ENCODE data around the gene KCMF1.

KCMF1 gene

GRCh38 chr2:84956334-84957297 is 14.3 kb upstream of the KCMF1 start:
- DNase-seq (ENCODE audit: low read depth in 2 of 2) = no peak

- DNase-seq (ENCODE audit: low read depth in 2 of 2) = no peak
These were observed 13.2 kb upstream of the KCMF1 start for GRCh38 chr2:84957771-84958134.

GRCh38 chr2:84958135-84959059 is 12.6 kb upstream of the KCMF1 start:
- DNase-seq (ENCODE audit: low read depth in 2 of 2) = no peak

GRCh38 chr2:84959095-84959565 is 11.8 kb upstream of the KCMF1 start:
- no peak for DNase-seq (ENCODE audit: low read depth in 2 of 2)

GRCh38 chr2:84959566-84960506 is 11.1 kb upstream of the KCMF1 start:
- no peak for DNase-seq (ENCODE audit: low read depth in 2 of 2)

- no peak for DNase-seq (ENCODE audit: low read depth in 2 of 2)
These were observed 8.0 kb upstream of the KCMF1 start for GRCh38 chr2:84962917-84963316.

- DNase-seq (ENCODE audit: low read depth in 2 of 2) = no peak
These were observed 7.7 kb upstream of the KCMF1 start for GRCh38 chr2:84963323-84963691.

GRCh38 chr2:84963692-84964405 is 7.1 kb upstream of the KCMF1 start:
- DNase-seq (ENCODE audit: low read depth in 2 of 2) = no peak

- no peak for DNase-seq (ENCODE audit: low read depth in 2 of 2)
These were observed 6.4 kb upstream of the KCMF1 start for GRCh38 chr2:84964406-84965191.

- DNase-seq (ENCODE audit: low read depth in 2 of 2) = no peak
These were observed 5.8 kb upstream of the KCMF1 start for GRCh38 chr2:84965192-84965516.

GRCh38 chr2:84965827-84966226 is 5.1 kb upstream of the KCMF1 start:
- no peak for DNase-seq (ENCODE audit: low read depth in 2 of 2)

GRCh38 chr2:84966731-84967130 is 4.2 kb upstream of the KCMF1 start:
- DNase-seq (ENCODE audit: low read depth in 2 of 2) = no peak

GRCh38 chr2:84969511-84970209 is 1.3 kb upstream of the KCMF1 start:
- no peak for DNase-seq (ENCODE audit: low read depth in 2 of 2)

- peak; percentile 40 to 46 for DNase-seq (ENCODE audit: low read depth in 2 of 2)
These were observed 622 bp upstream of the KCMF1 start for GRCh38 chr2:84970210-84970867.

GRCh38 chr2:84971510-84972206 is 697 bp downstream of the KCMF1 start:
- DNase-seq (ENCODE audit: low read depth in 2 of 2) = peak; percentile 37 to 49

- no peak for DNase-seq (ENCODE audit: low read depth in 2 of 2)
These were observed 1.3 kb downstream of the KCMF1 start for GRCh38 chr2:84972207-84972783.

GRCh38 chr2:84972932-84973331 is 2.0 kb downstream of the KCMF1 start:
- DNase-seq (ENCODE audit: low read depth in 2 of 2) = no peak

Measured in stimulated activated CD8-positive, alpha-beta memory T cell treated with anti-CD3 and anti-CD28 coated beads, Interleukin-2, amount 100 ng/mL, for 48 hours (primary cell).